ENCODE data around the gene SPEF2.

SPEF2 gene

GRCh38 chr5:35678661-35679060 is 61.0 kb downstream of the SPEF2 start:
- DNase-seq (ENCODE audit: low spot score), result no peak
- no peak overlapping the region for H3K4me3 ChIP-seq
- H3K27ac ChIP-seq, result no peak overlapping the region
- TF ChIP-seq CTCF (IDR thresholded peaks at IDR 0.05), result no peak

- Histone ChIP-seq H3K27ac (no peak overlapping the region), H3K4me3 (no peak overlapping the region)
- DNase-seq (ENCODE audit: low spot score), result no peak
- no peak for TF ChIP-seq CTCF (IDR thresholded peaks at IDR 0.05)
Observed at GRCh38 chr5:35679357-35679756, 61.7 kb downstream of the SPEF2 start.

- DNase-seq (ENCODE audit: low spot score), result no peak
- no peak for TF ChIP-seq CTCF (IDR thresholded peaks at IDR 0.05)
- H3K4me3 ChIP-seq, result no peak overlapping the region
- H3K27ac ChIP-seq, result no peak overlapping the region
Observed at GRCh38 chr5:35681911-35682310, 64.2 kb downstream of the SPEF2 start.

GRCh38 chr5:35683466-35683865 is 65.8 kb downstream of the SPEF2 start:
- no peak for TF ChIP-seq CTCF (IDR thresholded peaks at IDR 0.05)
- Histone ChIP-seq H3K27ac (no peak overlapping the region), H3K4me3 (no peak overlapping the region)
- DNase-seq (ENCODE audit: low spot score), result no peak

- no peak for TF ChIP-seq CTCF (IDR thresholded peaks at IDR 0.05)
- no peak for DNase-seq (ENCODE audit: low spot score)
- Histone ChIP-seq H3K27ac (no peak overlapping the region), H3K4me3 (no peak overlapping the region)
Observed at GRCh38 chr5:35685161-35685560, 67.5 kb downstream of the SPEF2 start.

GRCh38 chr5:35687961-35688360 is 70.3 kb downstream of the SPEF2 start:
- no peak for TF ChIP-seq CTCF (IDR thresholded peaks at IDR 0.05)
- Histone ChIP-seq H3K27ac (no peak overlapping the region), H3K4me3 (no peak overlapping the region)
- DNase-seq (ENCODE audit: low spot score), result no peak

- DNase-seq (ENCODE audit: low spot score), result no peak
- Histone ChIP-seq H3K27ac (no peak overlapping the region), H3K4me3 (no peak overlapping the region)
- TF ChIP-seq CTCF (IDR thresholded peaks at IDR 0.05), result no peak
Observed at GRCh38 chr5:35694481-35694880, 76.8 kb downstream of the SPEF2 start.

All from coronary artery (tissue), 2 donors.